OCI-LY7 (cell line): ENCODE data around the gene DDX28.

ENCODE experiments used
- CTCF ChIP-seq: fragments of 200-600 bp; sonication (generic); conservative IDR thresholded peaks from 2 replicates; pipeline ENCODE4 v1.5.1; 2014; ENCODE audit warnings: mild to moderate bottlenecking, antibody characterized with exemption, low read length, moderate library complexity, mixed read lengths
- EZH2phosphoT487 ChIP-seq: fragments of 200-600 bp; sonication (generic); IDR thresholded peaks from 2 replicates; pipeline ENCODE4 v1.6.1; 2018; ENCODE audit warnings: low read depth, borderline replicate concordance, mild to moderate bottlenecking, mixed run types, antibody characterized with exemption, low read length, moderate library complexity, mixed read lengths

GRCh38 chr16:68066763-68067162, 43.7 kb upstream of the DDX28 start:
- no peak for TF ChIP-seq CTCF
- TF ChIP-seq EZH2phosphoT487 = no peak
